ENCODE data around the gene SRSF2.

DNA sequence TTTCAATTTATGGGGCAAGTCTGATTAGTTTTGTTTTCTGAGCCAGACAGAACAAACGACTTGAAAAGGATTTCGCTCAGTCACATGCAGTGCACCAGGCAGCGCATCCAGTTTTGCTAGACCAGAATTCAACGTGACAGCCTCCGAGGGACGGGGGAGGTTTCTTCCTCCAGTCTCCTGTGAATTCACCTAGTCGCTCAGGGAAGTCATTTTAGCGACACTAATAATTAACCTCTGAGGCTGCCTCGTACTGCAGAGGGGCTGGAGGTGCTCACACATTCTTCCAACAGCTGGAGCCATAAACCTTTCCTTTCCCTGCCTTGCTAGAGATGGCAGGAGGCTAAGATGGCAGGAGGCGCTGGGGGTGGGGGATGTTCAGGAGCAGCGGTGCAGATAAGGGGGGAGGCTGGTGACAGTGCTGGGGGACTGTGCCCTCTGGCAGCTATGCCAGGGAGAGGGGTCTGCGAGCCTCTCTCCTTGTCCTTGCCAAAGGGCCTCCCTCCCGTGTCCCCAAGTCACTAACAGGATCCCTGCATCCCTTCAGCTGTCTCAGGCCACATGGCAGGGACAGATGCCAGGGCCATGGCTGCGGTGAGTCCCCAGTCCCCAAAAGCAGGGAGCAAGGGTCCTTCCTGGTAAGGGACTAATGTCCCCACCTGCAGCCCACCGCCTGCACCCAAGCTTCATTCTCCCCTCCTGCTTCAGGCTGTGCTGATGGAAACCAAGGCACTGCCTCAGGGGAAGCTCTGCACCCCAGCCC lies 50.4 kb downstream of the SRSF2 start:
- TF ChIP-seq POLR2A (IDR thresholded peaks at IDR 0.05; ENCODE audit: low read depth, low read length): no peak
- no peak for TF ChIP-seq POLR2AphosphoS5 (IDR thresholded peaks at IDR 0.05; ENCODE audit: low read depth, low read length)
- TF ChIP-seq TAF1 (IDR thresholded peaks at IDR 0.05; ENCODE audit: borderline replicate concordance, low read depth, low read length): no peak
